NCI-H2081 treated with DMSO at 0.1 percent for 48 hours (cell line): ENCODE measurements around the gene ZNF337.
"Not testable (repeated sequence)": the region's sequence is repeated elsewhere in the genome, so short reads cannot be mapped to it uniquely, and the experiment has no call there.

Experiments
- DNase-seq: peaks from one replicate; lab custom pipeline; 2025; lab: John Stamatoyannopoulos, UW

ZNF337 gene

DNA sequence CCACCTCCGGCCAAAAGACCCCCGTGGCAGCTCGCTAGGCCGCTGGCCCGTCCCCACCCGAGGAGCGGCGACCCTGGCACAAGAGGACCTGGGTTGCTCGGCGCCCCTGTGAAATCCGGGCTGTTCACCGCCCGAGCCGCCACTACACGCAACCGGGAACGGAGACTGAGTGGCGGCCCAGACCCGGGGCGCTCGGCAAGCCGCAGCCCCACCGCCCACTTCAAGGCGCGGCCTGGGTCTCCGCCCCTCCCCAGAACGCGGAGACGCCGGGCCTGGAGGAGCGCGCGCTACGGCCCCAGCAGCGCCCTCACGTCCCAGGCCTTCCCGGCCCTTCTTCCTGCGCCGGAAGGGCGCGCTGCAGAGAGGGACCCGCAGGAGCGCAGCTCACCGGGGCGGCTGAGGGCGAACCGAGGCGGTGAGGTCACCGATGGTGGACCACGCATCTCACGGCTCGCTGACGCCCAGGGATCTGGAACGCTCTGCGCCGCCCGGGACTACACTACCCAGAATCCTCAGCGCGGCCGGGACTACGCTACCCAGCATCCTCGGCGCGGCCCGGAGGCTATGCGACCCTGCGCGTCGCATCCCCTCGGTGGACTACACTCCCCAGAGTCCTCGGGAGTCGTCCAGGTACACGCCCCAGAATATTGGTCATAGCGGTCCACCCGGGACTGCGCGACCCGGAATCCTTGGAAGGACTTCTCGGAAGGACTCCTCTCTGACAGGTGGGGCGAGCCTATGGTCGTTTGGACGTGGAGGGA, at the start of gene ZNF337:
ZNF337 (minus strand) TSS at position 483 of the 761 bp plus-strand sequence. CDS start 10,436 bp downstream, outside the sequence.
- peak; percentile 76 for DNase-seq

DNA sequence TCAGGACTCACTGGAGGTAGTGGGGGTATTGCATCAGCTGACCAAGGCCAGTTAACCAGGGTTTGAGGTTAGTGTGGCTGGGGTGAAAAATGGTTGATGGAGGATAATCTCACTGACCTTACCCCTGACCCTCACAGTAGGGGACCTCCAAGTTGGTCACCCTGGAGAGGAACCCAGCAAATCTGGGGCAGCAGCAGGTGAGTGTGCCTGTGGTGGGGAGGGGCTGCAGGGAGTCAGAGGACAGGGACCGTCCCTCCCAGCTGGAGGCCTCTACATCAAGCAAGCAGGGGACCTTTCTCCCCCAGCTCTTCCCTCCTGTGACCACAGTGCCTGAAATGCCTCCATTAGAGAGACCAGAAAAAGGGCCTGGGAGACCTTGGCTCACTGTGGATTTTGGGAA, 49.1 kb upstream of the ZNF337 start:
- DNase-seq: no peak

DNA sequence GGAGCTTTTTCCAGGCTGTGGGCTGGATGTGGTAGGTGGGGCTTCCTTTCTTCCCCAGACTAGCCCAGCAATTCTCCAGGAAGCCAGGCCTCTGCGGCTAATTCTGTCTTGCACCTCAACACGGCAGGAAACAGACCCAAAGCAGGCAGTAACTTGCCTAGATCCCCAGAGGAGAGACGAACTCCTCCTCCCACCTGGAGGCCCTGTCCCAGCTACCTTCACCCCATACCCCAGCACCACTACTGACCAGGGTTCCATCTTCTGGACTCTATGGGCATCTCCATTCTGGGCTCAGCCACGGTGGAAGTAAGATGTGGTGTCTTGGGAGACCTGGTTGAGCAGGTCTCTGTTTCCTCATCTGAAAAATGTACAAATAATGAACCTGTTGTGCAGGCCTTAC, 48.4 kb upstream of the ZNF337 start:
- DNase-seq: no peak

DNA sequence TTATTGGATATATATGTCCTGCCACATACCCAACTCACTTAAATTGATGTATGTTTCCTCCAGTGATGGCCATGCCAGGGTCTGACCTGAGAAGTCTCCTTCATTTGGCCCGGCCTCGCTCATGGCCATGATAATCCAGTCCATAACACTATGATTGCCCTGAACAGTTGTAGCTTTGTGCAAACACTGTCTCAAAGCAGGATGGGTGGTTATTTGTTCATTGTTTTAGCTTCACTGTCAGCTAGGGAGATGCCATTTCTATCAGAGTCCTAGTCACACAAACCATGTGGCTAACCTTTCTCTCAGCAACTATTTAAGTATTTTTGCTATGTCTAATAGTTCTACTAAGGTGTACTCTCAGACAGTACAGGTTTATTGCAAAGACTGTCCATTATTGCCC, 47.6 kb upstream of the ZNF337 start:
- no peak for DNase-seq

DNA sequence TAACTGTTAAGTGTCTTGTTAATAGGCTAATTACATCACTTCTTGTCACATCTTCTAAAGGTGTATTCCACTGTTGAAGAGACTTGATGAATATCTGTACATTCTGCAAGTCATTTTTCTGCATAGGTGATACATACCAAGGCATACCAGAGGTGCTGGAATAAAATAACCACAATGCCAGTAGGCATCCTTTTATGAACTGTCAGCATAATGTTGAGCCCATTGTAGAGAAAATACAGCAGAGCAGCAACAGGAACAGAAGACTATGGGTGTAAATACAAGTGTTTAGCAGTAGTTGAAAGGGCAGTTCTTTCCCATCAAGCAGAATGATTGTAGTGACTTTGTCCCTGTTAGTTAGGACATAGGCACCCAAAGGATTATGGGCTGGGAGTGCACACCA, 44.4 kb upstream of the ZNF337 start:
- DNase-seq: no peak

DNA sequence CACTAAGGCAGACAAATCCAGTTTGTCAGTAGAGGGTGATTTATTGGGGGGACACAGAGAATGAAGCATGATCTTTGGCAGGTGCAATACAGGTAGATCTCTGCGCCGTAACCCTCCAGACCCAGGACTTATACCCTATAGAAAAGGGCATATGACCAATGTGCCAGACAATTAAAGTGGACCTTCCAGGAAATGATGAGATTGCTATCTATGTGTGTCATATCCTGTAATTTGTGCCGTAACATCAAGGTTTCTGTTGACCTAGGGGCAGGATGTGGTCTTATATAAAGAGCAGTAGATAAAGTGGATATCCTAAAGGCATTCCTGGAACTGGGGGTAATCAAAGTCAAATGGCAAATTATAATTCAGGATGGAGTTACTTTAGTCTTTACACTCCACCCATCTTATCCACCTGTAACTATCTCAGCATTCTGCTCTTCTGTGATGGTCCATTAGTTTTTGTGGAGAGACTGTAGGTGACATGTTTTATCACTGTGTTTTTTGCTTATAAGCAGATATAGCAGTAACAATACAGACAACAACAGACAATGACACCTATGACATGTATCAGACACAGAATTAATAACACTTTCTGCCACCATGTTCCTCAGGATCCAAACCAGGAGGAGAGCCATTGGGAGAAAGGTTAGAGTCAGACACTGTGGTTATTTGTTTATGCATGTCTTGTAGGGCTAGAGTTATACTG, 43.1 kb upstream of the ZNF337 start:
- no peak for DNase-seq

DNA sequence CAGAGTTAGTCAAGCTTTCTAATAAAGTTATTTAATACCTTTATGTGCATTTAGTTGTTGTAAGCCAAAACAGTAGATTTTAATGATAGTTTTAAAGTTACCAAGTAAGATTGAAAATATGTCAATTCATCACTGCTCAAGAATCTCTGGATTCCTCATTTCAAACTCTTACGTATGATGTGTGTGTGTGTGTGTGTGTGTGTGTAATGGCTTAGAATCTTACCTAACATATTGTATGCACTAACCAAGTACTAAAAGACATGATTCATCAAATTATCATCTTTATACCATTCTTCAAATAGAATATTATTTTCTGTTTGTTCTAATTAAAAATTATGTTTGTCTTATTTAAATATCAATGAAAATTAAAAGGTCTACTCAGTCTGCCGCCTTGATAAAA, 41.5 kb upstream of the ZNF337 start:
- DNase-seq: no peak

DNA sequence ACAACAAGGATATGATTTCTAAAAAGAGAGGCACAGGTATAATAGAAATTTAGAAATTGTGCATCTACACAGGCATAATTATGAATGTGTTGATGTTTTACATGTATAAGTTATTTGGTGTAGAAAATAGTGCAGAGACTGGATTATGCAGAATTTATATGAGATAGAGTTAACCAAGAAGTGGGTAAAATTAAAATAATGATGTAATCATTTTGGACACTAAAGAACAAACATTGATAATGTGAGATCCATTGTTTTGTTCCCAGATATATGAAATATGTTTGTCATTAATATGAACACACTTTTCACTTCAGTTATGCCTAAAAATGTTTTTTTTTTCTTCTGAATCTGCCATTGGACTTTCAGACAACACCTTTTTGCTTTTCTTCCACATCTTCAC, 37.2 kb upstream of the ZNF337 start:
- no peak for DNase-seq

DNA sequence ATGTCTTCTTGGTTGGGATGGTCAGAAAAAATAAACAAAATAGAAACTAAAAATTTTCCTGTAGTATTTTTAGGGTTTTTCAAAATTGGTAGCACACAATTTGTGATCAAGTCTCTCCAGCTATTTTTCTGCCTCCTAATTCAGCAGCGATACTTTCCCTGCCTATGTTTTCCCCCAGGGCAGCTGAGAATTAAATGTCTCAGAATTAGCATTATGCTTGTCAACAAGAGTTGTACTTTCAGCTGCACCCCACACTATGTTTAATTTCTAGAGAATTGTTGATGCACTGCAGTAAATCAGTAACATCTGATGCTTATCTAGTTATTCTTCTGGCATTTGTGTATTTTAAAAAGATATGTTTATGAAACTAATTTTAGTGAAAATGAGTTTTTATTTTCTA, 34.2 kb upstream of the ZNF337 start:
- no peak for DNase-seq

DNA sequence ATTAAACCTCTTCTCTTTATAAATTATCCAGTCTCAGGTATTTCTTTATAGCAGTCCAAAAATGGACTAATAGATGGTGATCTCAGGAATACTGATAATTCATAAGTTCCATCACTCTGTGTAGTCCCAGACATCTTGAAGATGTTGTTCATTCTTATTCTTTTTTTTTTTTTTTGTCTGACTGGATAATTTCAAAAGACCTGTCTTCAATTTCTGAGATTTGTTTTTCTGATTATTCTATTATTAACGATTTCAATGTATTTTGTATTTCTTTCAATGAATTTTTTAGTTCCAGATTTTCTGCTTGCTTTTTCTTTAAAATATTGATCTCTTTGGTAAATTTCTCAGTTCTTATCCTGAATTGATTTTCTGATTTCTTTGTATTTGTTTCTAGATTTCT, 29.7 kb upstream of the ZNF337 start:
- DNase-seq: no peak

DNA sequence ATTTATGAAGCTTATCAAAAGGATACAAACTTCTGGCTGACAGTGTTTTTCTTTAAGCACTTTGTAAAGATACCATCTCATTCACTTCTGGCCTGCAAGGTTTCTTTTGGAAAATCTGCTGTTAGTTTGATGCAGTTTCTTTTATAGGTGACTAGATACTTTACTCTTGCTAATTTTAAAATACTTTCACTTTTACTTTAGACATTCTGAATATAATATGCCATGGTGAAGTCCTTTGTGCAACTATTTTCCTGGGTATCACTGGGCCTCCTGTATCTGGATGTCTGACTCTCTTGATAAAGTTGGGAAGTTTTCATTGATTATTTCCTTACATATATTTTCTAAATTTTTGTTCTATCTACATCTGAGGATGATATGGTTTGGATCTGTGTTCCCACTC, 29.0 kb upstream of the ZNF337 start:
- no peak for DNase-seq

DNA sequence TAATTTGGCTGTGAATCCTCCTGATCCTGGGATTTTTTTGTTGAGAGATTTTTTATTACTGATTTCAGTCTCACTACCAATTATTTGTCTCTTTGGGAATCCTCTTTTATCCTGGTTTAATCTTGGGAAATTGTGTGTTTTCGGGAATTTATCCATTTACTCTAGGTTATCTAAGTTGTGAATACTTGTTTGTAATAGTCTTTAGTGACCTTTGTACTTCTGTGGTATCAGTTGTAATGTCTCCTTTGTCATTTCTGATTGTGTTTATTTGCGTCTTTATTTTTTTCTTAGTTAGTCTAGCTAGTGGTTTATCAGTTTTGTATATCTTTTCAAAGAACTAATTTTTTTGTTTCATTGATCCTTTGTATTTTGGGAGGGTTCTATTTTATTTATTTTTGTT, 27.3 kb upstream of the ZNF337 start:
- DNase-seq: no peak

DNA sequence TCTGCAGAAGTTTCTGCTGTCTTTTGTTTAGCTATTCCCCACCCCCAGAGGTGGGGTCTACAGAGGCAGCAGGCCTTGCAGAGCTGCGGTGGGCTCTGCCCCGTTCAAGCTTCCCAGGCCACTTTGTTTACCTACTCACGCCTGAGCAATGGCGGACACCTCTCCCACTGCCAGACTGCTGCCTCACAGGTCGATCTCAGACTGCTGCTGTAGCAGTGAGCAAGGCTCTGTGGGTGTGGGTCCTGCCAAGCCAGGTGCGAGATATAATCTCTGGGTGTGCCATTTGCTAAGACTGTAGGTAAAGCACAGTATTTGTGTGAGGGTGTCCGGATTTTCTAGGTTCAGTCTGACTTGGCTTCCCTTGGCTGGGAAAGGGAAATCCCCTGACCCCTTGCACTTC, 23.6 kb upstream of the ZNF337 start:
- no peak for DNase-seq

DNA sequence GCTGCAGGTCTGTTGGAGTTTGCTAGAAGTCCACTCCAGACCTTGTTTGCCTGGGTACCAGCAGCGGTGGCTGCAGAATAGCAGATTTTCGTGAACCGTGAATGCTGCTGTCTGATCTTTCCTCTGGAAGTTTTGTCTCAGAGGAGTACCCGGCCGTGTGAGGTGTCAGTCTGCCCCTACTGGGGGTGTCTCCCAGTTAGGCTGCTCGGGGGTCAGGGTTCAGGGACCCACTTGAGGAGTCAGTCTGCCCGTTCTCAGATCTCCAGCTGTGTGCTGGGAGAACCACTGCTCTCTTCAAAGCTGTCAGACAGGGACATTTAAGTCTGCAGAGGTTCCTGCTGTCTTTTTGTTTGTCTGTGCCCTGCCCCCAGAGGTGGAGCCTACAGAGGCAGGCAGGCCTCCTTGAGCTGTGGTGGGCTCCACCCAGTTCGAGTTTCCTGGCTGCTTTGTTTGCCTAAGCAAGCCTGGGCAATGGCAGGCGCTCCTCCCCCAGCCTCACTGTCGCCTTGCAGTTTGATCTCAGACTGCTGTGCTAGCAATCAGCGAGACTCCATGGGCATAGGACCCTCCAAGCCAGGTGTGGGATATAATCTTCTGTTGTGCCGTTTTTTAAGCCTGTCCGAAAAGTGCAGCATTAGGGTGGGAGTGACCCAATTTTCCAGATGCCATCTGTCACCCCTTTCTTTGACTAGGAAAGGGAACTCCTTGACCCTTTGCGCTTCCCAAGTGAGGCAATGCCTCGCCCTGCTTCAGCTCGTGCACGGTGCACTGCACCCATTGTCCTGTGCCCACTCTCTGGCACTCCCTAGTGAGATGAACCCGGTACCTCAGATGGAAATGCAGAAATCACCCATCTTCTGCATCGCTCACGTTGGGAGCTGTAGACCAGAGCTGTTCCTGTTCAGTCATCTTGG, 22.5 kb upstream of the ZNF337 start:
- not testable (repeated sequence) for DNase-seq

DNA sequence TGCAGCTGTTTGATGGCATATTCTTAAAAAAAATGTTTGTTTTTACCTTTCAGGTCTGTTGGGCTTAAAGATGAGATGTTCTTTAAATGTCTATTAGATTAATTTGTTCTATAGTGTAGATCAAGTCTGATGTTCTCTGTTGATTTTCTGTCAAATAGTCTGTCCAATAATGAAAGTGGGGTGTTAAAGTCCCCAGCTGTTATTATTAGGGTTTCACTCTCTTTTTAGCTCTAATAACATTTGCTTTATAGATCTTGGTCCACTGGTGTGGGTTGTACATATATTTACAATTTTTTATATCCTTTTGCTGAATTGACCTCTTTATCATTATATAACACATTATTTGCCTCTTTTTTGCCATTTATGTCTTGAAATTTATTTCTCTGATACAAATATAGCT, 11.0 kb upstream of the ZNF337 start:
- DNase-seq: no peak

DNA sequence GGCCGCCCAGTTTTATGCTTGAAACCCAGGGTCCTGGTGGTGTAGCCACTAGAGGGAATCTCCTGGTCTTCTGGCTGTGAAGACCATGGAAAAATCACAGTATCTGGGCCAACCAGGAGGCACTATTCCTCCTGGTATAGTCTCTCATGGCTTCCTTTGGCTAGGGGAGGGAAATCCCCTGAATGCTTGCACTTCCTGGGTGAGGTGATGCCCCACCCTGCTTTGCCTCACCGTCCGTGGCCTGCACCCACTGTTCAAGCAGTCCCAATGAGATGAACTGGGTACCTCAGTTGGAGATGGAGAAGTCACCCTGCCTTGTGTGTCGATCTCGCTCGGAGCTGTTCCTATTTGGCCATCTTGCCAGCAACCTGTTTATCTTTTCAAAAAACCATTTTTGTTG, 10.1 kb upstream of the ZNF337 start:
- no peak for DNase-seq

DNA sequence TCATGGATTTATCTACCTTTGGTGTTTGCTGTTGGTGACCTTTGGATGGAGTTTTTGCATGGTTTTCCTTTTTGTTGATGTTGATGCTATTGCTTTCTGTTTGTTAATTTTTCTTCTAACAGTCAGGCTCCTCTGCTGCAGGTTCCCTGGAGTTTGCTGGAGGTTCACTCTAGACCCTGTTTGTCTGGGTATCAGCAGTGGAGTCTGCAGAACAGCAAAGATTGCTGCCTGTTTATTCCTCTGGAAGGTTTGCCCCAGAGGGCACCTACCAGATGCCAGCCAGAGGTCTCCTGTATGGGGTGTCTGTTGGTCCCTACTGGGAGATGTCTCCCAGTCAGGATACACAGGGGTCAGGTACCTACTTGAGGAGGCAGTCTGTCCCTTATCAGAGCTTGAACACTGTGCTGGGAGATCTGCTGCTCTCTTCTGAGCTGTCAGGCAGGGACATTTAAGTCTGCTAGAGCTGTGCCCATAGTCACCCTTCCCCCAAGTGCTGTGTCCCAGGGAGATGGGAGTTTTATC, 9.2 kb upstream of the ZNF337 start:
- DNase-seq: no peak

DNA sequence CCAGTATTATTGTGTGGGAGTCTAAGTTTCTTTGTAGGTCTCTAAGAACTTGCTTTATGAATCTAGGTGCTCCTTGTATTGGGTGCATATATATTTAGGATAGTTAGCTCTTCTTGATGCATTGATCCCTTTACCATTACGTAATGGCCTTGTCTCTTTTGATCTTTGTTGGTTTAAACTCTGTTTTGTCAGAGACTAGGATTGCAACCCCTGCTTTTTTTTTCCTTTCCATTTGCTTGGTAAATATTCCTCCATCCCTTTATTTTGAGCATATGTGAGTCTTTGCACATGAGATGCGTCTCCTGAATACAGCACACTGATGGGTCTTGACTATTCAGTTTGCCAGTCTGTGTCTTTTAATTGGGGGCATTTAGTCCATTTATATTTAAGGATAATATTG, 7.7 kb upstream of the ZNF337 start:
- DNase-seq: not testable (repeated sequence)

DNA sequence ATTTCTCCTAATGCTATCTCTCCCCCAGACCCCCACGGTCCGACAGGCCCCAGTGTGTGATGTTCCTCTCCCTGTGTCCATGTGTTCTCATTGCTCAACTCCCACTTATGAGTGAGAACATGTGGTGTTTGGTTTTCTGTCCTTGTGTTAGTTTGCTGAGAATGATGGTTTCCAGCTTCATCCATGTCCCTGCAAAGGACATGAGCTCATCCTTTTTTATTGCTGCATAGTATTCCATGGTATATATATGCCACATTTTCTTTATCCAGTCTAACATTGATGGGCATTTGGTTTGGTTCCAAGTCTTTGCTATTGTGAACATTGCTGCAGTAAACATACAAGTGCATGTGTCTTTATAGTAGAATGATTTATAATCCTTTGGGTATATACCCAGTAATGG, 4.2 kb upstream of the ZNF337 start:
- DNase-seq: not testable (repeated sequence)

DNA sequence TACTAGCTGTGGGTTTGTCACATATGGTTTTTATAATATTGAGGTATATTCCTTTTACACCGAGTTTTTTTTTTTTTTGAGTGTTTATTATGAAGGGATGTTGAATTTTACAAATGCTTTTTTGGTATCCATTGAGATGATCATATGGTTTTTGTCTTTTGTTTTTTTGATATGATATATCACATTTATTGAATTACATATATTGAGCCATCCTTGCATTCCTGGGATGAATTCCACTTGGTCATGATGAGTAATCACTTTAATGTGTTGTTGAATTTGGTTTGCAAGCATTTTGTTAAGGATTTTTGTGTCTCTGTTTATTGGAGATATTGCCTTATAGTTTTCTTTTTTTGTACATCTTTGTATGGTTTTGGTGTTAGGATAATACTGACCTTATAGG, 3.3 kb upstream of the ZNF337 start:
- DNase-seq: no peak

DNA sequence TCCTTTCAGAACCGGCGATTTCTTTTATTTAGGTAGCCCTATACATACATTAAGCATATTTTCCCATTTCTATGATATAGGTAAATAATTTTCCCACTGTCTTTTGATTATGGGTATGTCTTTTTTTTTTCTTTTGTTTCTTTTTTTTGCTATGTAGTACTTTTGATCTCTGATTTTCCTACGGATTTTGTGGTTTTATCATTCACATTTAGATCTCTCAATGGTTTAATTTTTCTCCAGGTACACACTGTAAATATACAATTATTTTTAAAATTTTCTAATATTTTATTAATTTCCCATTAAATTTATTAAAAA, 436 bp upstream of the ZNF337 start:
- DNase-seq: no peak

DNA sequence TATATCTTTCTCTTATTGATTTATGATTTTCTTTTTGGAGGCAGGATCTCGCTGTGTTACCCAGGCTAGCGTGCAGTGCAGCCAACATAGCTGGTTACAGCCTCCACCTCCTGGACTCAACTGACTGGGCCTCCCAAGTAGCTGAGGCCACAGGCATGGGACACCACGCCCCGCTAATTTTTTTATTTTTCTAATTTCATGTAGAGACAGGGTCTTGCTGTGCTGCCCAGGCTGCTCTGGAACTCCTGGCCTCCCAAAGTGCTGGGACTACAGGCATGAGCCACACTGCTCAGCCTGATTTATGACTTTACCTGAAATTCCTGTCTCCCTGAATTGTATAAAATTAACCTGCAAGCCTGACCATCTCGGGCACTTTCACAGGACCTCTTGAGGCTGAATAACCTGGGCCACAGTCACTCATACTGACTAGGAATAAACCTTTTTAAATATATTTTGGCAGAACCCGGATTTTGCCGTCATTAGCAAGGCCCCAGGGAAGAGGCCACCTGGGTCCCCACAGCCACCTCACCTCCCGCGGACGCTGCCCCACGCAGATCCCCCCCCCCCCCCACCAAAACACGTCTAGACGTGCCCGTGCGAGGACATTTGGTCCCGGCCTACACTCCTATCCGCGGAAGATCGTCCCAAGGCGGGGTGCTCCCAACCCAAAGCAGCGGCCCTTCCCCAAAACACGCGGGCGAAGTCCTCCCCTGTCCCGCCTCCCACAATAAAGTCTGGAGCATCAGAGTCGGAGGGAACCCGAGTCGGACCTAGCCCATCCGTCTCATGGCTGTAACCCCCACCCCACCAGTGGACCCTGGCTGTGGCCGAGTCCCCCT, 902 bp downstream of the ZNF337 start:
- no peak for DNase-seq
